Measurements from ENCODE around the gene TDP1.

- TF ChIP-seq, protein P1, sequence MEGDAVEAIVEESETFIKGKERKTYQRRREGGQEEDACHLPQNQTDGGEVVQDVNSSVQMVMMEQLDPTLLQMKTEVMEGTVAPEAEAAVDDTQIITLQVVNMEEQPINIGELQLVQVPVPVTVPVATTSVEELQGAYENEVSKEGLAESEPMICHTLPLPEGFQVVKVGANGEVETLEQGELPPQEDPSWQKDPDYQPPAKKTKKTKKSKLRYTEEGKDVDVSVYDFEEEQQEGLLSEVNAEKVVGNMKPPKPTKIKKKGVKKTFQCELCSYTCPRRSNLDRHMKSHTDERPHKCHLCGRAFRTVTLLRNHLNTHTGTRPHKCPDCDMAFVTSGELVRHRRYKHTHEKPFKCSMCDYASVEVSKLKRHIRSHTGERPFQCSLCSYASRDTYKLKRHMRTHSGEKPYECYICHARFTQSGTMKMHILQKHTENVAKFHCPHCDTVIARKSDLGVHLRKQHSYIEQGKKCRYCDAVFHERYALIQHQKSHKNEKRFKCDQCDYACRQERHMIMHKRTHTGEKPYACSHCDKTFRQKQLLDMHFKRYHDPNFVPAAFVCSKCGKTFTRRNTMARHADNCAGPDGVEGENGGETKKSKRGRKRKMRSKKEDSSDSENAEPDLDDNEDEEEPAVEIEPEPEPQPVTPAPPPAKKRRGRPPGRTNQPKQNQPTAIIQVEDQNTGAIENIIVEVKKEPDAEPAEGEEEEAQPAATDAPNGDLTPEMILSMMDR (IDR thresholded peaks at IDR 0.05; ENCODE audit: insufficient read depth, low read length), result no peak
- no peak for TF ChIP-seq REST (IDR thresholded peaks at IDR 0.05; ENCODE audit: insufficient replicate concordance, low read depth)
- no peak for TF ChIP-seq POLR2AphosphoS5 (IDR thresholded peaks at IDR 0.05; ENCODE audit: low read depth)
Measured at GRCh38 chr14:89987161-89987475, 31.4 kb downstream of the TDP1 start.

Data from HL-60 (cell line).